ENCODE measurements around the gene PLCG2.

PLCG2 gene

DNA sequence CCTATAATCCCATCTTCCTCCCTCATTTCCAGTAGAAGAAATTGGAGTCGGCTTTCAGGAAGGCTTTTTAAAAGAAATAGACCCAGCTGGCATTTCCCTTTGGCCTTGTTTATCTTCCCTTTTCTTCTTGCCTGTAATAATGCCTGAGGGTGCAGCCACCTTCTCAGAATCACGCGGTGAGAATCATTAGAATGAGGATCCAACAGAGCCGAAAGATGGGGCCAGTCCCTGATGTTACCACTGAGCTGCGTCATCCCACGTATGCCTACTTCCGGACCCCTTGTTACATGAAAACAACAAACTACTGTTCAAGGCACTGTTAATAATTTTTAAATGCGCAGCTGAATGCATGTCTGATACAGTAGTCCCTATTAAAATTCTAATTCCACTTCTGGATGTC is 208.0 kb downstream of the PLCG2 start:
- no peak overlapping the region for H3K9ac ChIP-seq (ENCODE audit: low read length)
- TF ChIP-seq EZH2phosphoT487 (IDR thresholded peaks at IDR 0.05; ENCODE audit: low read depth), result no peak
- TF ChIP-seq, protein P1, sequence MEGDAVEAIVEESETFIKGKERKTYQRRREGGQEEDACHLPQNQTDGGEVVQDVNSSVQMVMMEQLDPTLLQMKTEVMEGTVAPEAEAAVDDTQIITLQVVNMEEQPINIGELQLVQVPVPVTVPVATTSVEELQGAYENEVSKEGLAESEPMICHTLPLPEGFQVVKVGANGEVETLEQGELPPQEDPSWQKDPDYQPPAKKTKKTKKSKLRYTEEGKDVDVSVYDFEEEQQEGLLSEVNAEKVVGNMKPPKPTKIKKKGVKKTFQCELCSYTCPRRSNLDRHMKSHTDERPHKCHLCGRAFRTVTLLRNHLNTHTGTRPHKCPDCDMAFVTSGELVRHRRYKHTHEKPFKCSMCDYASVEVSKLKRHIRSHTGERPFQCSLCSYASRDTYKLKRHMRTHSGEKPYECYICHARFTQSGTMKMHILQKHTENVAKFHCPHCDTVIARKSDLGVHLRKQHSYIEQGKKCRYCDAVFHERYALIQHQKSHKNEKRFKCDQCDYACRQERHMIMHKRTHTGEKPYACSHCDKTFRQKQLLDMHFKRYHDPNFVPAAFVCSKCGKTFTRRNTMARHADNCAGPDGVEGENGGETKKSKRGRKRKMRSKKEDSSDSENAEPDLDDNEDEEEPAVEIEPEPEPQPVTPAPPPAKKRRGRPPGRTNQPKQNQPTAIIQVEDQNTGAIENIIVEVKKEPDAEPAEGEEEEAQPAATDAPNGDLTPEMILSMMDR (IDR thresholded peaks at IDR 0.05; ENCODE audit: low read depth, low read length), result no peak

DNA sequence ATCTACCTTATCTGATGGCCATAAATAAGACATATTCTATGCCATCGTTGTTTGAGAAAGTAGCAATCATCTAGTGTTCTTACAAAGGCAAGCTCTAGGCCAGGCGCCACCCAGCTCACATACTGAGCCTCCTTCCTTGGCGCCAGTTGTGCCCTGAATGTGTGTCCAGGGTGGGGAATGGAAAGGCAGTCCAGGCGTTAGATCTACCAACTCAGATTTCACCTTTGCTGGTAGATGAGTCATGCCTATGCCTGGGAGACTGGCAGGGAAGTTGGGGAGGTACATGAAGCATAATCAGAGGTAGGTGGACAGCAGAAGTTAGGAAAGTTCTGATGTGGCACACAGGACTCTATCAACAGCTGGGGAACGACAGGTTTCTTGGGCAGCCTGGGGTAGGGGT is 208.6 kb downstream of the PLCG2 start:
- H3K4me2 ChIP-seq (ENCODE audit: low read length), result no peak overlapping the region

More for the DNA sequence above, 208.0 kb downstream of the PLCG2 start:
- no peaks in the 10 kb centered on the region for H3K27me3 ChIP-seq (ENCODE audit: low read depth, low read length)
- H2AFZ ChIP-seq (ENCODE audit: low read depth, low read length), result no peak overlapping the region
- H3K36me3 ChIP-seq (replicated peaks; ENCODE audit: low read depth, low read length), result no peaks in the 10 kb centered on the region
- H3K27ac ChIP-seq (ENCODE audit: low read length), result no peak overlapping the region
- H3K4me3 ChIP-seq (ENCODE audit: low read length), result no peak overlapping the region
- no peaks in the 10 kb centered on the region for H3K9me3 ChIP-seq (ENCODE audit: insufficient read depth, low read length)
- no peaks in the 10 kb centered on the region for H3K79me2 ChIP-seq (ENCODE audit: low read length)
- H3K4me2 ChIP-seq (ENCODE audit: low read length), result no peak overlapping the region
- H4K20me1 ChIP-seq (ENCODE audit: insufficient read depth, low read length), result no peaks in the 10 kb centered on the region
- no peaks in the 10 kb centered on the region for H3K4me1 ChIP-seq (ENCODE audit: low read length)

DNA sequence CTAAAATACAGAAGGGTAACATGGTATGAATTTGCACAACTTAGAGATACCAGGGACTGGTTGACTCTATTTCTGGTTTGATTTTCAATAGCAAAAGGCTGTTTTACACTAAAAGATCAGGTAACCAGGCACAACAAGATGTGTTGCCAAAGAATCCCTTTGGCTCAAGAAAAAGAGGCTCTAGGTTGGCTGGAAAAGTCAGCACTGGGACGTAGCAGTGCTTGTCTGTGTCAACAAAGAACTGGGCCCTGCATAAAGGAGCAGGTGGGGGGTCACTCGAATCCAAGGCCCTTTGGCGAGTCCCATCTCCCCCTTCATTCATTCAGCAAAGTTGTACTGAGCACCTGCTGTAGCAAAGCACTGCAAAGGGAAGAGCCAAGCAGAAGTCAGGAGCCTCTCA is 213.8 kb downstream of the PLCG2 start:
- Histone ChIP-seq H3K27me3 (ENCODE audit: low read depth, low read length) (no peaks in the 10 kb centered on the region), H3K27ac (ENCODE audit: low read length) (no peak overlapping the region), H2AFZ (ENCODE audit: low read depth, low read length) (no peak overlapping the region), H3K4me1 (ENCODE audit: low read length) (no peaks in the 10 kb centered on the region), H3K4me3 (ENCODE audit: low read length) (no peak overlapping the region), H3K4me2 (ENCODE audit: low read length) (no peak overlapping the region), H4K20me1 (ENCODE audit: insufficient read depth, low read length) (no peaks in the 10 kb centered on the region), H3K79me2 (ENCODE audit: low read length) (no peaks in the 10 kb centered on the region), H3K9ac (ENCODE audit: low read length) (no peak overlapping the region), H3K9me3 (ENCODE audit: insufficient read depth, low read length) (no peaks in the 10 kb centered on the region), H3K36me3 (replicated peaks; ENCODE audit: low read depth, low read length) (peaks cover 3% of the 10 kb centered on the region)
- TF ChIP-seq EZH2phosphoT487 (IDR thresholded peaks at IDR 0.05; ENCODE audit: low read depth), result no peak
- TF ChIP-seq, protein P1 (IDR thresholded peaks at IDR 0.05; ENCODE audit: low read depth, low read length), result no peak

More for the DNA sequence above, 208.6 kb downstream of the PLCG2 start:
- Histone ChIP-seq H3K9ac (ENCODE audit: low read length) (no peak overlapping the region), H3K9me3 (ENCODE audit: insufficient read depth, low read length) (no peaks in the 10 kb centered on the region), H3K36me3 (replicated peaks; ENCODE audit: low read depth, low read length) (no peaks in the 10 kb centered on the region), H4K20me1 (ENCODE audit: insufficient read depth, low read length) (no peaks in the 10 kb centered on the region), H3K4me3 (ENCODE audit: low read length) (no peak overlapping the region), H3K79me2 (ENCODE audit: low read length) (no peaks in the 10 kb centered on the region), H2AFZ (ENCODE audit: low read depth, low read length) (no peak overlapping the region), H3K27ac (ENCODE audit: low read length) (no peak overlapping the region), H3K4me1 (ENCODE audit: low read length) (no peaks in the 10 kb centered on the region), H3K27me3 (ENCODE audit: low read depth, low read length) (no peaks in the 10 kb centered on the region)
- TF ChIP-seq EZH2phosphoT487 (IDR thresholded peaks at IDR 0.05; ENCODE audit: low read depth), result no peak

DNA sequence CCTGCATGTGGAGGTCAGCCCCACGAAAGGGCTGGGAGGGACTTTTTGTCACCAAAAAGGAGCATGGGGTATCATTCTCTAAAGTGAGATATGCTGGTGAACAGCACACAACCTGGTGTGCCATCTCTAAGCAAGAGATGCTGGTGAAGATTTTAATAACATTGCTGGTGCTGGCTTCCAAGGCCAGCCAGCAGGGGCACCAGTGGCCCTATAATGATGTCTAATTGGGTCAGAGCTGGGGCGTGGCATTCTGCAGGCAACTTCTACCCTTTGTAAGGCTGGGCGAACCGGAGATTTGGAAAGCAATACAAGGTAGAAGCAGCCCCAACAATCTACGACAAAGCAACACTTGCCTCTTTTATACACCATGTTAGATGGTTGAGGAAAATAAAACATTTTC is 215.4 kb downstream of the PLCG2 start:
- H3K36me3 ChIP-seq (replicated peaks; ENCODE audit: low read depth, low read length), result peaks cover 3% of the 10 kb centered on the region
- no peak overlapping the region for H3K9ac ChIP-seq (ENCODE audit: low read length)
- no peak overlapping the region for H3K4me3 ChIP-seq (ENCODE audit: low read length)
- H3K4me1 ChIP-seq (ENCODE audit: low read length), result no peaks in the 10 kb centered on the region
- H2AFZ ChIP-seq (ENCODE audit: low read depth, low read length), result no peak overlapping the region
- no peaks in the 10 kb centered on the region for H3K9me3 ChIP-seq (ENCODE audit: insufficient read depth, low read length)
- H3K4me2 ChIP-seq (ENCODE audit: low read length), result no peak overlapping the region
- H3K27ac ChIP-seq (ENCODE audit: low read length), result no peak overlapping the region
- H3K79me2 ChIP-seq (ENCODE audit: low read length), result no peaks in the 10 kb centered on the region
- H4K20me1 ChIP-seq (ENCODE audit: insufficient read depth, low read length), result no peaks in the 10 kb centered on the region
- TF ChIP-seq, protein P1 (IDR thresholded peaks at IDR 0.05; ENCODE audit: low read depth, low read length), result peak; percentile 26
- TF ChIP-seq EZH2phosphoT487 (IDR thresholded peaks at IDR 0.05; ENCODE audit: low read depth), result no peak
- no peaks in the 10 kb centered on the region for H3K27me3 ChIP-seq (ENCODE audit: low read depth, low read length)

DNA sequence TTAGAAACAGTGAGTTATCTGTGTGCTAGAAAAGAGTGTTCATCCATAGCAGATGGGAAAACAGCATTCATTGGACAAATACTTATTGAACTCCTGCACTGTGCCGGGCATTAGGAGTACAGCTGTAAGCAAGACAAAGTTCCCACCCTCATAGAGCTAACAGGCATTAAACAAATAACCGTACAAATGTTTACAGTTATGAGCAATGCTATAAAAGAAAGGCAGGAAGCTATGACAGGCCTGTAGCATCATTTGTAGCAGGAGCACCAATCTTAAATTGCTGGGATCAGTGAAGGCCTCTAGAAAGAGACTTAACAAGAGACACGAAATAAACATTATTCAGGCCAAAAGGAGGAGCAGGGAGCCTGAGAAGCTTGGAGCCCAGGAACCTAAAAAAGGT is 216.6 kb downstream of the PLCG2 start:
- Histone ChIP-seq H3K27ac (ENCODE audit: low read length) (no peak overlapping the region), H3K27me3 (ENCODE audit: low read depth, low read length) (no peaks in the 10 kb centered on the region), H3K4me1 (ENCODE audit: low read length) (no peaks in the 10 kb centered on the region), H3K79me2 (ENCODE audit: low read length) (no peaks in the 10 kb centered on the region), H3K4me2 (ENCODE audit: low read length) (no peak overlapping the region), H3K4me3 (ENCODE audit: low read length) (no peak overlapping the region), H2AFZ (ENCODE audit: low read depth, low read length) (no peak overlapping the region), H4K20me1 (ENCODE audit: insufficient read depth, low read length) (no peaks in the 10 kb centered on the region), H3K9me3 (ENCODE audit: insufficient read depth, low read length) (no peaks in the 10 kb centered on the region), H3K36me3 (replicated peaks; ENCODE audit: low read depth, low read length) (peaks cover 3% of the 10 kb centered on the region), H3K9ac (ENCODE audit: low read length) (no peak overlapping the region)
- no peak for TF ChIP-seq EZH2phosphoT487 (IDR thresholded peaks at IDR 0.05; ENCODE audit: low read depth)
- TF ChIP-seq, protein P1 (IDR thresholded peaks at IDR 0.05; ENCODE audit: low read depth, low read length), result no peak

Data from OCI-LY3 (cell line).